GM18511 (cell line): ENCODE data around the gene WWOX.

Experiments used
- ATAC-seq: cut with Tn5 transposase; IDR thresholded peaks from one replicate; pipeline ENCODE4 v1.9.1; 2021; ENCODE audit warnings: mild to moderate bottlenecking, moderate library complexity; ENCODE audit not compliant: unreplicated experiment

WWOX gene

DNA sequence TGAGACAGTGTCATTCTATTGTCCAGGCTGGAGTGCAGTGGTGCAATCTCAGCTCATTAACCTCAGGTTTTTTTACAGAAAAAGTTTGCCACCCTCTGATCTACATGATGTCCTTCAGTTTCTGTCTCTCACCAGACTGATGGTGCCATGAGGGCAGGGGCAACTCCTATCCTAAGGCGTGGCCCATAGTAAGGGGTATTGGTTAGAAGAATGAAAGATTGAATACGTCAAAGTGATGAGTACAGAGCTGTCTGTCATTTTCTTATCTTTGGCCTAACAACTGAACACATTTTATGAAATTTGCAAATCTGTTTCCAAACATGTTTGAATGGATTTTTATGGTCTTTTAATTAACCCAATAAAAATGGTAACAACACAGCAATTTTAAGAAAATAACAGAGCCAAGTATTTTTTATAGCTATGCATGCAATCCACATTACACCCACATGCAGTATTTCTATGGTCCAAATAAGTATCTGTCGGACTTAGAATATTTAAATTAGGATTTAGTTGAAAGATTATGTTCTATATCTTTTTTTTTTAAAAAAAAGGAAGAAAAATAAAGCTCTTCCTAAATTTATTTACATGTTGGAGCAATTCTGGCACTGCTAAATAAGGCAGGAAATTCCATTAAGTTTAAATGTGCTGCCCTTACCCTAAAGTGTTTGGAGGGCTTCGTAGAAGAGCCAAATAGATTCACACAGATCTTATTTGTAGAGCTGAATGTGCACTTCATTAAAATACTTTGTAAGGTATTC lies 192.8 kb downstream of the WWOX start:
- ATAC-seq = no peak

DNA sequence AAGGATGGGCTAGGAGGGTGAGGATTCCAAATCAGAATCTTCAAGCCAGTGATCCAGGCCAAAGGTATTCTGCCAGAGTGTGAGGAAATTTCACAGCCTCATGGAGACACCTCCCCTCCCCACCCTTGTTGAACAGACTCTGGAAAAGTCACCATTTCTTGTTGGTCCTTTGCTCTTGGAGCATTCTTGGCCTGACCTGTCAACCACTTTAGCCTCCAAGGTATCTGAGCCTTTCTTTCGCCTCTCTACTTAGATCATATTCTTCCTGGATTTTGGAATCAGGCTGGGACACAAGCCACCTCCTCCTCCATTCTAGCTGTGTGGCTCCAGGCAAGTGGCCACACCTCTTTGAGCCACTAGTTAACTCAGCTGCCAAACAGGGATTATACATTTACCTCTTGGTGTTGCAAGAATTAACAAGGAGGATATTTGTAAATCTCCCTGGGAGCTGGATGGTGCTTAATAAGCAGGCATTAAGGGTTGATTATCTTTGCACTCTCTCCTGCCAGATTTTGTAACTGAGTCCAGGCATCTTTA lies 193.5 kb downstream of the WWOX start:
- ATAC-seq = no peak

DNA sequence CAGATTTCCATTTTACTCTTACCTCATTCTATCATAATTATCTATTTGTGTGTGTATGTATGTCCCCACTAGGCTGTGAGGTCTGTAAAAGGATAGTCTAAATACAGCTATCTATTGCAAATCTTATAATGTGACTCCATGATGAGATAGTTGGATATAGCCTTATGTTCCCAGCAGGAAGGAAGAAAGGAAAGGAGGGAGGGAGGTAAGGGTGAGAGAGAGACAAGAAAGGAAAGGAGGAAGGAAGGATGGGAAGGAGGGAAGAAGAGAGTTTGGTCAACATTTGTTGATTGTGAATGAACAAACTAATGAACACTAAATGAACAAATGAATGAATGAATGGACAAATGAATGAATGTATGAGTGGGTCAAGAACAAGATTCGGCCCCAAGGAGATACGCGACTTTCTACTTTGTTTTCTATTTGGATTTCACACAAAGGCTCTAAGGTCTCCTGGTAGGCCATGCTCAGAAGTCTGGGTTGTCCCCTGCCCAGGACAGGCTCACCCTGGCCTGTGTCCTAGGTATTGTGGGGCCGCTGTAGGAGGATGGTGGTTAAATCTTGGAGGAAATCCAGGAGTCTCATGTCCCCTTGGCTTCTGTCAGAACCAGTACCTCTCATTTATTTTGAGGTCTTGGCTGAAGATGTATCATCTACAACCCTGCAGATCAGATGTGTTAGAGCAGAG lies 195.2 kb downstream of the WWOX start:
- ATAC-seq = no peak

DNA sequence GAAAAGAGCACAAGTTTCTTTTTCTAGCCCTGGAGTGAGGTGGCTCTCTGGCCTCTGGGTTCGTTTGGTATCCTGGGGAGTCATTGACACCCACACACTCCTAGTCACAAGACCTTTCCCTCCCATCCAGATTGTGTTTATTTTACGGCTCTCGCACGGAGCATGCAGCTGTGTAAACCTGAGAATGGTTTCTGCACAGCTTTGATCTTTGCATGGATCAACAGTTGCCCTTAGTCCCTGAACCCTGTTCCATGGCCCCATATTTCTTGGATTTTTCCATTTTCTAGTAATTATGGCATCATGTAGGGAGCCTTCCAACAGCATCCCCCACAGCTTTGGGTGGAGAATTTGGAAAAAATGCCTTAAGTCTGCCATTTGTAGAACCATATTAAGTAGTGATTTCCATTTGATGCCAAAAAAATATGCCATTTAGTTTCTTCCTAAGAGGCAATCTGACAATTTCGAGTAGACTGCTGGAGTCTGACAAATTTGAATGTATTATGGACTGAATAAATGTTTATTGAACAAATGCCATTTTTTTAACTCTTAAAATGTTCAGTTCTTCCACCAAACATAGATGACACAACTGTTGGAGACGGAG lies 197.7 kb downstream of the WWOX start:
- no peak for ATAC-seq

DNA sequence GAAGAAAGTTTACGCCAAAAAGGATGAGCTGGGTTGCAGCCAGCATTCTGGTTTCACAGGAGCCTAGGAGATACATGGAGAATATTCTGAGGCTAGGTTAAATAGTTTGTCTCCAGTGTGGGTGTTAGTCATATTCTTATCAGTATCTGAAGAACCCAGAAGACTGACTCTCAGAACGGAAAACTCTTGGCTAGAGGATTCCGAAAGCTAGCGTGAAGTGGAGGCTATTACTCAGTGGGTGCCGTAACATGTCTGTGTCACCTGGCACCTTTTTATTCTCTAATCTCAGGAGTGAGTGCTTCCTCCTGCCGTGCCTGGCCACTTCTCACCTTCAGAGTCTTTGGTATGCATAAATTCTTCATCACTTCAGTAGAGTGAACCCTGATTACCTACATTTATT lies 199.5 kb downstream of the WWOX start:
- no peak for ATAC-seq

DNA sequence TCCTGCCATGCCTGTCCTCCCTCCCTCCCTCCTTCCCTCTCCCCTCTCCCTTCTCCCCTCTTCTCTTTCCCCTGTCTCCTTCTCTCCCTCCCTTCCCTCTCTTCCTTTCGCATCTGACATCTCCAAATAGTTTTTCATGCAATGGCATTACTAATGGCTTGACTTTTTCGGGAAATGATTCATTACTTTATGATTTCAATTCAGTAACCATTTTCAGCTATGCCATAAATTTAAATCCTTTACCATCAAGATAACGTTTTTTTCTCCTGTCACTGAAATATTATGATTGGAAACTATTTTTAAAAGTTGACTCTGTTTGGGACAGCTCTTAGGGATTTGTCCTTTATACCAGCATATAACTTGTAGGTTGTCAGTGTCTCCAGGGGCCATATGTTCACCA lies 201.0 kb downstream of the WWOX start:
- no peak for ATAC-seq

DNA sequence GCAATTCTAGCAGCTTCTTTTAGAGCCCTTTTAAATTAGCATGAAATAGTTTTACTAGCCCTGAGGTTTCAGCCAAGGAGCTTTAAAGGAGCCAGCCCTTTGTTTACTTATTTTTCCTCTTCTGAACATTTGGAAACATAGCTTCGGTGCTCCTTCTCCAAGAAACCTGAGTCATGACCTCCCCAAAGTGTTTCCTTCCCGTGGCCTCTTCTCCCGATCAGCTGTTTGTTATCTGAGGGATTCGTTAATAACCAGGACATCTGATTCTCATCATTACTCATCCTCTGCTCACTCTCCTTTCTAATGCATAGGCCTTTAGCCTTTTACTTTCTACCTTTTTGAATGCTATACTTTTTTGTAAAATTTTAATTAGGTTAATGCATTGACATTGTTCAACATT lies 204.5 kb downstream of the WWOX start:
- no peak for ATAC-seq

DNA sequence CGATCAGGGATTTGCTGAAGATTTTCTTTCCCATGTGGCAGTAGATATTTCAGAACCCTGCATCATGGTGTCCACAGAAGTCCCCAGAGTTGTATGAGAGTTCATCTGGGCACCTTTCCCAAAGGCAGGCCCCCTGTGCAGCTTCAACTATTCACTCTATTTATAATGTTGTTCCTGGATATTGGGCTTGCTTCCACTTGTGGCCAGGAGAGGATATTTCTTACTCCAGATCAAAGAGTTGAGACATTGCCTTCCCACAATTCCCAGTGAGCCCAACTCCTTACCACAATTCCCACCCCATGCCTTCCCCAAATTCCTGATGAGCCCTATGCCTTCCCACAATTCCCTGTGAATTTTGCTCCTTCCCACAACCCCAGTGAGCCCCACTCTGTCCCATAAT lies 206.9 kb downstream of the WWOX start:
- no peak for ATAC-seq

DNA sequence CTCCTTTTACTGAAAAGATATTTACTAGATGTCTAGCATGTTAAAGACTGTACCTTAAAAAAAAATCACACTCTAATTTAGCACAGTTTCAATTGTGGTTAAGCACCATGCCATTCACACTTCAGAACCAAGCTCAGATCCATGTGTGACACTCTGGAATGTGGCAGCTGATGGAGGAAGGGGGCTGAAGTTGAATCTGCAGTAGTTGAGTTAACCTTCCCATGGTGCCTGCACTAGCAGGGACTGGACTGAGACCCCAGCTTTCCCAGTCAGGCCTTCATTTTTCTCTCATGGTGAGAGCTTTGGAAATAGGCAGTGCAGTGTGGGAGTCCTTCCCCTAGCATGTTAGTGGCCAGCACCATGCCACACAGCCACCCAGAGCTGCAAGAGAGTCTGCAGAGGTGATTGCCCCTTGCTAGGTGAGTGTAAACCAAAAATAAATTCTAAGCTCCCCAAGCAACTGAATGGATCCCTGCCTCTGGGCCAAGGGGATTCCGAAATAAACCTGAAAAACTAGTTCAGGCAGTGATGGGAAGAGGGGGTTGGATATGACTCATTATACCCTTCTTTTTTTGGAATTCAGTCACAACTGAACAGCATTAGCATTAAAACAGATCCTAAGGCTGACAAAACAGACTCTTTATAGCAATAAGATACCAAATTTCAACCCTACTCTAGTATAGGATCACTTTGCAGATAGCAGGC lies 208.5 kb downstream of the WWOX start:
- no peak for ATAC-seq

DNA sequence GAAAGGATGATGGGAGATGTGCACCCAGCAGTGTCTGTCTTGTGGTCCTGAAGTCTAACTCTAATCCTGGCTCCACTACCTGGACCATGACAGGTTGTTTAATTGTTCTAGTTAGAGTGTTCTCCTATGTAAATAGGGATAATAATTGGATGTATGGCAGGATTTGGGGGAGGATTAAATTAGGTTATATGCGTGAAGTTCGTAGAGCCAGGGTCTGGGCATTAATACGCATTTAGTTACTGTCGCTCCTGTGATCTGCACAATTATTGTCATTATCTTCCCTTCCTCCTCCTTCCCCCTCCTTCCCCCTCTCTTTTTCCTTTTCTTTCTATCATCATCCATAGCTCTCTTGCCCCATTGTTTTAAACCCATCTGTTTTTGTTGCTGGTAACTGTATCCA lies 210.3 kb downstream of the WWOX start:
- ATAC-seq = no peak

DNA sequence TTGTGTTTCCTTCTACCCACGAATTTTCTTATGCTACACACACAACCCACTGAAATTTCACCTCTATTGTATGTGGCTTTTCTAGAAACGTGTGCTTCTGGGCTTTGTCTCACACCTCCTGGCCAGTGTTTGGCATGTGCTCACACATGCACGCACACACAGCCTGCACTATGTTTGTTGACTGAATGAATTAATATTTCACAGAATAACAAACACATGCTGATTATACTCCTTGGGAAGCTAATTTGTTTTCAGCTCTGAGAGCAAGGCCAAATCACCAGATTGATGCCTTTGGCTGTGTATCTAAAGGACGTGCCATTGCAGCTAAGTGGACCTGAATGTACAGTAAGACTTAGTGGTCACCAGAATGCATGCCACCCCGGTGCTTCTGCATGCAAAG lies 210.7 kb downstream of the WWOX start:
- no peak for ATAC-seq

DNA sequence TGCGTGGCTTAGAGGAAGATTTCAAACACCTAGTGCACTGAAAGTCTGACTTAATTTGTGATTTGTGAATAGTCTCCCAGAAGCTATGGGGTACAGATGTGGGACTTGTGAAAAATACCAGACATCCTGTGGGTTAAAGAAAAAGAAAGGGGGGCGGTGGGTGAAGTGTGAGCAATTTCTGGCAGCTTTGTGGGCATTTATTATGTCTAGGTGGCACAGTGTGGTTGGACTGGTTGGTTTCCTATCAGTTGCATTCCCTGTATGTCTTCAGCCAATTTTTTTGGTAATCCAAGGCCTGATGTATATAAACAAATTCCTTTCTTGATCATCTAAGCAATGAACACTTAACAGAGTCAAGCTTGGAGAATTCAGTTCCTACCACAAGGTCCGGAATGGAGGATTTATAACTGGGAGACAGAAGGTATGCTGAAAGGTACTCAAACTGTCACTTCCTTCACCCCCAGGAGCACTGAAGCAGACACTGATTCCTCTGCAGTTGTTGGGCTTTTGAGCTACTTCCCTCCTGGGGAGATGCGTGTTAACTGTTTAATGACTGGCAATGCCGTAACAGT lies 211.6 kb downstream of the WWOX start:
- no peak for ATAC-seq

DNA sequence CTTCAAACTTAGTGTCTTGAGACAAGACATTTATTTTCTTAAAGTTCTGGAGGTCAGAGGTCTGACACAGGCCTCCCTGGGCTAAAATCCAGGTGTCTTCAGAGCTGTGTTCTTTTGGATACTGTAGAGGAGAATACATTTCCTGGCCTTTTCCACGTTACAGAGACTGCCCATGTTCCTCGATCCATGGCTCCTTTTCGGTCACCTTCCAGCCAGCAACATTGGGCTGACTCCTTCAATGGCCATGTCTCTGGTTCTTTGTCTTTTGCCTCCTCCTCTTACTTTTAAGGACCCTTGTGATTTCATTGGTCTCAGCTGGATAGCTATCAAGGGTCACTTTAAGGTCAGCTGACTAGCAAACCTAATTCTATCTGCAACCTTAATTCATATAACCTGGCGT lies 212.4 kb downstream of the WWOX start:
- no peak for ATAC-seq

DNA sequence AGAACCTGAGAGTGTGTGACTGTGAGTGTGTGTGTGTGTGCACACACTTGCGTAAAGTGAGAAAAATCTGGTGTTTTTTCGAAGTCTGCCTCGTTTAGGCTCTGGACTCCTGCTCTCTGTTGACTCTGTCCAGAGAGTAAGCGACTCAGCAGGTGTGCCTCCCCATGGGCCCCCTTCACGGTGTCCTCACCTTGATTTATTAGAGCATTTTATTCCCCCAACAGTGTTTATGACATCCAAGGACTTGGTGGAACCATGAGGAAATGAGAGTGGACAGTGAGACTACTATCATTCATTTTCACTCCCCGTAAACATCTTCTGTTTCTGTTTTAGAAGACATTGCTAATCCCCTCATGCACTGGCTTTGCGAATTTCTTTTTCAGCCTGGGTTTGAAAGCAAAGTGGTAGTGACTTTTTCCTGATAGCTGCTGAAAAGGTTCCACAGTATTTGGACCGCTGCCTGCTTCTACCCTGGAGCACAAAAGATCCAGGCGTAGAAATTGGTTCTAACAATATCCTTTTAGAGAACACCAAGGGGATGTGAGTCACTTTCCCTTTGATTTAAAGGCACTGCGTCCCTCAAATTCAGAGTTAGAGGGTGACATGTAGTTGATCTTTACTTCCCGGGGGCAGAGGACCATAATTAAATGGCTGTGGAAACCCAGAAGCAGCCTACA lies 218.2 kb downstream of the WWOX start:
- ATAC-seq = no peak

DNA sequence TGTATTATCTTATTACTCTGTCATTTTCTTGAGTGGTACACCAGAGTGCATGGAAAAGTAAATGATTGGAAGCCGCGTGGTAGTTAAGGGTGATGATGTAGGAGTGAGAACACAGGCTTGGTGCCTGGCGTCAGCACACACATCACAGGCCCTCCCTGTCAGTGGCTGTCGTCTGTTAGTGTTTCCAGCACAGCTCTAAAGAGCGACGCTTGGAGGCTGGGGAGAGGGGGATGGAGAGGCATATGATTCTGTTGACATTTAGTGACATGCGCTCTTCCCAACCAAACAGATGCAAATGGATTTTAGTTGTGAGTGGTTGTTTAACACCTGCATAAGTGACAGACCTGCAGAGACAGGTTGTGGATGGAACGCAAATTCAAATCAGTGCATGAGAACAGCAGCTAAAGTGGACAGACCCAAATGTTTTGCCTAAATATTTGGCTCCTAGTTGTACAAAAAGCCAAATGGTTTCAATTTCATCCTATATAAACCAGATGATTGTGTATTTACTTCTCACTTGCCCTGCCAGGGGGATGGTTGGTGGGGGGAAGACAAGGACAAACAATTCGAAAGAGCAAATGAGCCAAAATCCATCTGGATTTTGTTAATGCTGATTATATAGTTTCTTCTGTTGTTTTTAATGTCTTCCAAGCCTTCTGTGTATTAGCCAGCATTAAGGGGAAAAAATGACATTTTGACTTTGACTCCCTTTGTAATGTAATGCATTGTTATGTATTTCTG lies 222.3 kb downstream of the WWOX start:
- ATAC-seq = no peak

DNA sequence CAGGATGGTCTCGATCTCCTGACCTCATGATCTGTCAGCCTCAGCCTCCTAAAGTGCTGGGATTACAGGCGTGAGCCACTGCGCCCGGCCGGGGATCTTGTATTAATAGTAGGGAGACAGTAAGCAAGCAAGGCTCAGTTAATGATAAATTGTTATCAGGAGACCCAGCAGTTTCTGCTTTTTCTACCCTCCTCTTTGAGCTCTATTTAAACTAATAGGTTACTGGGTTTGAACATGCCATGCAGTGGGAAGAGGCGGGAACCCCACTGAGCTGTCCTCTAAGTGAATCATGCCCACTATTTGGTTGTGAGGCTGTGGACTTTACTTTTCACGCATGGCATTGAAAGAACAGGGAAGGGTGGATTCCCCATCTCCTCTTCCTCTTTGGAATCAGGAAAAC lies 223.9 kb downstream of the WWOX start:
- ATAC-seq = no peak

DNA sequence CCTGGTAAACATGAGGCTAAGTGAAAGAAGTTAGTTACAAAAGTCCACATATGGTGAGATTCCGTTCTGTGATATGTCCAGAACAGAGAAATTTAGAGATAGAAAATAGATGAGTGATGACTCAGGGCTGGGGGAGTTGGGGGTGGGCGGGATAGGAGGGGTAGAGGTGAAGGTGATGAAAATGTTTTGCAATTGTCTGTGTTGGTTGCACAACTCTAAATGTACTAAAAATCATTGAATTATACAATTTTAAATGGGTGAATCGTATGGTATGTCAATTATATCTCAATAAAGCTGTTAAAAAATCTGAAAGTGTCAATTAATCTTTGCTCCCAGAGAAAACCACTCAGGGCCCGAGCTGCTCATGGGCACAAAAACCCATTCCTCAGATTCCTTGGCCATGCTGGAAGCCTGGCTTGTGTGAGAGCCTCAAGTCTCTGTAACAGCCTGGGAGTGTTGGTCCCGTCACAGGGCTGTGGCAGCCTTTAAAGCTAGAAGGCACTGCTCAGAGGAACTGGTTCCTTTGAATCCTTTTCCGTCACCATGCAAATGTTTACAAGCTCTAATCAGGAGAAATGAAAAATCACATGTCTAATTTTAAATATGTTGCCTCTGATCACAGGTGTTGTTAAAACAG lies 225.3 kb downstream of the WWOX start:
- ATAC-seq = no peak

DNA sequence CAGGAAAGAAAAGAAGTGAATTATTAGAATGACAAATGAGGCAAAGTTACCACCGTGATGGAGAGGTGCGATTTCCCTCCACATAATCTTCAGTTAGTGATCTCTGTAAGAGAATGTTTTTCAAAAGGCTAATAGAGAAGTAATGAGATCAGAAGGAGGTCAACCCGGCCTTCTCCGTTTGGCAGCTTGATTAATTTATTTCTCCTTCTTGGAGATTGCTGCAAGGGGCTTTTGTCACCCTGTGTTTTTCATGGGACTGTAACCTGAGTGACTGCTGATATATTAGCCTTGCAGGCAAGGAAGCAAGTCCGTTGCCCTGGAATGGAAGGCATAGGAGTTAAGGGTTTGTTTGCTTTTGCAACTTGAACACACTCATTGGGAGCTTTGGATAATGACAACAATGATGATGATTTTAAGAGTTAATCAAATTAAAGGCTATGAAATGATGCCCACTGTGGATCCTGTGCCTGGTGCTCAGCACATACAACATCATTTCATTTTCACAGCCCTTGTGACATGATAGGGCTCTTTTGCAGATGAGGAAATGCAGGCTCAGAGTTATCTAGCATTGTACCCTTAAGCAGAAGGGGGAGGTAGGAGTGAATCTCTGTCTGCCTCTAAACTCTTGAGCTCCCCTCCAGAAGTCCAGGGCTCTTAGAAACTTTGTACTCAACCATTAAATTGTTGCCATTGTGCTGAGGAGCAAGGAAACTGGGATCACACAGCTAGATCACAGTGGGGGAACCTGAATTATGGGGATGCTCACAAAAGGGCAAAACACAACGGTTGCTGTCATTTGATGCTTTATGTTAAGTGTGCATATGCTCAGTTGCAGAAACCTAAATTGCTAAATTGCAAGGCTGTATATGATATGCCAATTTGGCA lies 226.3 kb downstream of the WWOX start:
- no peak for ATAC-seq
